SK-N-MC (cell line): Measurements from ENCODE around the gene VRK2.

Experiments
- EZH2 ChIP-seq: fragments of 200-600 bp; sonication (generic); IDR thresholded peaks from one replicate; pipeline ENCODE4 v1.6.1; 2017; ENCODE audit warnings: antibody characterized with exemption
- POLR2AphosphoS5 ChIP-seq: IDR thresholded peaks from 2 replicates; pipeline ENCODE4 v1.6.1; 2012; ENCODE audit warnings: mild to moderate bottlenecking, low read depth, low read length, borderline replicate concordance

DNA sequence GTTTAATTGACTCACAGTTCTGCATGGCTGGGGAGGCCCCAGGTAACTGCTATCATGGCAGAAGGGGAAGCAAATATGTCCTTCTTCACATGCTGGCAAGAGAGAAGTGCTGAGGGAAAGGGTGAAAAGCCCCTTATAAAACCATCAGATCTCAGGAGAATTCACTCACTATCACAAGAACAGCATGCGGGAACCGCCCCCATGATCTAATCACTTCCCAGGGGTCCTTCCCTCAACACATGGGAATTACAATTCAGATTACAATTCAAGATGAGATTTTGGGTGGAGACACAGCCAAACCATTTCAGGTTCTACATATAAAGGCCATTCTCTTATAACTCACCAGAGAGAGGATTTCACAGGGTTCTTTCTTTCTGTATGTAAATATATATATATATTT, 62.9 kb downstream of the VRK2 start:
- TF ChIP-seq POLR2AphosphoS5: no peak
- TF ChIP-seq EZH2: no peak
